Stimulated activated CD4-positive, alpha-beta T cell treated with anti-CD3 and anti-CD28 coated beads, Interleukin-4, amount 100 ng/mL, for 24 hours (primary cell): ENCODE measurements around the gene TSPAN32.

ENCODE experiments used
- DNase-seq: peaks from one replicate; pipeline ENCODE4 v3.0.0-alpha.2; 2020

Gene TSPAN32

GRCh38 chr11:2305788-2306451 lies 4.1 kb downstream of the TSPAN32 start:
- DNase-seq: no peak

GRCh38 chr11:2306452-2306823 lies 4.6 kb downstream of the TSPAN32 start:
- DNase-seq: no peak

- DNase-seq: no peak
These were observed 5.2 kb downstream of the TSPAN32 start for GRCh38 chr11:2306877-2307500.

DNA sequence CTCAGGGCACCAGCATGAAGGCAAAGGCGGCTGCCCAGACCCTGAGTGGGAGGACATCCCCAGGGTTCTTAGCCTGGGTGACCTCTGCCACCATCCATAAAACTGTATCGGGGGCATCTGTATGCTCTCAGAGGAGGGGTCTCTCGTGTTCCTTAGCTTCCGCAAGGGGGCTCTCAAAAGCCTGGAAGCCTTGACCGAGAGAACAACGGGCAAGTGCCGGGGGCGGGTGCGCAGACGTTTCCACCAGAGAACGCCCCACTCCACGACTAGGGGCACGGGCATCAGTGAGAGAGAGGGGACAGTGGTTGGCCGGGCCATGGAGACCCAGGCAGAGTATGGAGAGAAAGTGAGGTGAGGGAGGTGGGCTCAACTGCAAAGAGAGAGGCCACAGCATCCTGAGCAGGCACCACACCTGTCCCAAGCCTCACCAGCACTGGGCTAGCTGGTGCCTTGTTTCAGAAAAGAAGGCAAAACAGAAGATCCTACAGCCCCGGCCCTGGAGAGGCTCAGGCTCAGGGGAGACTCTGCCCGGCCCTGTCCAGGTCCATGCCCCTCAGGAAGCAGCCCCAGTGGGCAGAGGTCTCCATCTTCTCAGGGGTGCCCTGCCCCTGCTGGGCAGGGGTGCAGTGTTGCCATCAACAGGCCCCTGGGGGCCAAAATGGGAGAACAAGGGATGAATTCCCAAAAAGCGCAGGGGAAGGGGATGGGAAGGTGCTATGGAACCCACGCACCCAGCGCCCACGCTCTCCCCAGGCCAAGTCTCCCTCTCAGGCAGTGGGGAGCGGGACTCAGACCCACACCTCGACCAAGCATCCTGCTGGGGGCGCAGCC lies 5.9 kb downstream of the TSPAN32 start:
- no peak for DNase-seq

DNA sequence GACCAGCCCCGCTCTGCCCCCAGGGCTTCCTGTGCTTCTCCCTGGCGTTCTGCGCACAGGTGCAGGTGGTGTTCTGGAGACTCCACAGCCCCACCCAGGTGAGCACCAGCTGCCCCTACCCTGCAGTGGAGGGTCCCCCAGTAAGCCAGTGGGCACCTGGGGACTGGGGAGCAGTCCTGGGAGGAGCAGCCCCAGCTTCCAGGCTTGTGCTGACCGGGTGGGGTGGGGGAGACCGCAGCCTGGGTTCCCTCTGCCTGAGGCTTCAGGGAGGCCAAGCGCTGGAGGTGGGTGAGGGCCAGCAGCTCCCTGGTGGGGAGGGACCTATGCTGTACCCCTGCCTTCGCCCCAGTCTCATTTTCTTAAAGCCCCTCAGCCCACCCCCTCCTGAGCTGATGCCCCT lies 6.9 kb downstream of the TSPAN32 start:
- no peak for DNase-seq

DNA sequence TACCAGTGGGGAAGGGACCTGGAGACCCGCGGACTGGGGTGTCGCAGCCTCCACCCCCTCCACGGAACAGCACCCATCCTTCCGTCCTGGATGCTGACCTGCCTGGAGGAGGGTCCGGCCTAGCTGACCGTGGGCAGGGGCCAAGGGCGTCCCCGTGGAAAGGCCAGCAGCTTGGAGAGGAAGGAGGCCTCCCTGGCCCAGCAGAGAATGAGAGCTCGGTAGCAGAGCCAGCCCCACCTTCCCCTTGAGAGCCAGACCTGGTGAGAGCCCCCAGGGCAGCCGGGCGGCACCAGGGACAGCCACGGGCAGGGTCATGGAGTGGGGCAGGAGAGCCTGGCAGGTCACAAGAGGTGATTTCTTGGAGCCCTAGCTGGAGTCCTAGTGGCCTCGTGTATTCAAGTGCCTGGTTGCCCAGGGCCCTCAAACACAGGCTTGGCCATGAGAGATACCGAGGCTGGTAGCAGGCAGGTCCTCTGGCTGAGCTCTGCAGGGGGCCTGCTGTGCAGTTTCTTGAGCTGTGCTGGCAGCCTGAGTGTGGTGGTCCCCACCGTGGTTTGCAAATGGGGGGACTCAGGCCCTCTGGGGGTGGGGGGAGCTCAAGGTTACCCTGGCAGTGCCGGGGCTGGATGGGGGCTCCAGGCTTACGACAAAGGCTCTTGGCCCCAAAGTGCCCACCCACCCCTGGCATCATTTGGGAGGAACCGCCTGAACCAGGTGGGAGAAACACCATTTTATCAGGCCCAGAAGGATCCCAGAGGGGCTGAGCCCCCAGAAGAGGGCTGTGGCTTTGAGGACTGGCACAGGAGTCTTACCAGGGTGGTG lies 7.6 kb downstream of the TSPAN32 start:
- DNase-seq: no peak

- DNase-seq: no peak
These were observed 8.4 kb downstream of the TSPAN32 start for GRCh38 chr11:2310073-2310785.

DNA sequence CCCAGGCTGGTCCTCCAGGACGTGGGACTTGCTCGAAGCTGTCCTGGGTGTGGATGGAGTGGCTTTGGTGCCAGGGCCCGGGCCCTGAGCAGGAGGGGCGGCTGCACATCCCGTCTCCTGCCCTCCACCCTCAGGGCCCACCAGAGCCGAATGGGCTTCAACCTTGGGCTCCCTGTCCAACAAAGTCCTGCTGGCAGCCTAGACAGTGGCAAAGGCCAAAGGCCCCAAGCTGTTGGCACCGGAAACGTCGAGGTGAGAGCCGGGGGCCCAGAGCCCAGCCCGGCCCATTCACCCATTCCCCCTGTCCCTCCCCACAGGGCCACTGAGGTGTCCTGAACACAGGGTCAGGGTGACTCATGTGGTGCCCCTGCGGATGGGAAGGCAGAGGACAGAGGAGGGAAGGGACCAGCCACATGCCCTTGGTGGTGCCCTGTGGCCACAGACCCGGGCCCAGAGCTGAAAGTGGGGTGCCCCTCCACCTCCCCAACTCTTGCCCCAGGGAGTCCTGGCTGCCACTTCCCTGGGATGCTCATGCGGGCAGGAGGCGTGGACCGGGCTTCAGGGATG lies 9.1 kb downstream of the TSPAN32 start:
- no peak for DNase-seq

- no peak for DNase-seq
These were observed 9.7 kb downstream of the TSPAN32 start for GRCh38 chr11:2311353-2312133.

- DNase-seq: no peak
These were observed 10.6 kb downstream of the TSPAN32 start for GRCh38 chr11:2312232-2313042.

DNA sequence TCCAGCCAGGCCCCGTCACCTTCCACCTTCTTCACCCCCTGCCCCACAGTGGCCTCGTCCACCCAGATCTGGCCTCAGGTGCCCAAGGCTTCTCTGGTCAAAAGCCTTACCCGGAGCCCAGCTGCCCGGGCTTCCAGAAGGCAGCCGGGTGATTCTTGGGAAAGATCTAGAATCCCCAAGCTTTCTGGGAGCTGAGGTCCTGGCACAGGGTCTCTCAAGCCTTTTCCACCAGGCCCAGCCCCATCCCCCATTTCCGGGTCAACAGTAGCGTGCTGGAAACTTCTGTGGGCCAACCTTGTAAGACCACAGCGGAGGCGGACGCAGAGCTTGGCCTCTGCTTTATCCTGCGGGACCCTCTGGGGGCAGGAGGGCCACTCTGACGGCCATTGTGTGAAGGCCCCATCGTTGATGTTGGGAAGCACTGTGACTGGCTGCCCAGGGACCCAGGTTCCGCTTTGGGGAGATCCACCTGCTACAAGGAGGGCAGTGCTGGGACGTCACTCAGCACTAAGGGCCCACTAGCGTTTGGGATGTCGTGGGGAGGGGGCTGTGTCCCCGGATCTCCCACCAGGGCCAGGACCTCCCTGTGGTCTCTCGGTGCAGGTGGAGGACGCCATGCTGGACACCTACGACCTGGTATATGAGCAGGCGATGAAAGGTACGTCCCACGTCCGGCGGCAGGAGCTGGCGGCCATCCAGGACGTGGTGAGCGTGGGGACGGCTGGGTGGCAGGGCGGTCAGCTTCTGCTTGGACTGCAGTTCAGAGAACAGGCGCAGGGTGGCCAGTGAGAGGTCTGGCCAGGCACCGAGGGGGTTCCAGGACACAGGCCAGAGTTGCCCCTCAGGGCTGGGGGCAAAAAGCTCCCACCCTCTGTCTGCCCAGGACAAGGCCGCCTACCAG lies 11.5 kb downstream of the TSPAN32 start:
- no peak for DNase-seq

DNA sequence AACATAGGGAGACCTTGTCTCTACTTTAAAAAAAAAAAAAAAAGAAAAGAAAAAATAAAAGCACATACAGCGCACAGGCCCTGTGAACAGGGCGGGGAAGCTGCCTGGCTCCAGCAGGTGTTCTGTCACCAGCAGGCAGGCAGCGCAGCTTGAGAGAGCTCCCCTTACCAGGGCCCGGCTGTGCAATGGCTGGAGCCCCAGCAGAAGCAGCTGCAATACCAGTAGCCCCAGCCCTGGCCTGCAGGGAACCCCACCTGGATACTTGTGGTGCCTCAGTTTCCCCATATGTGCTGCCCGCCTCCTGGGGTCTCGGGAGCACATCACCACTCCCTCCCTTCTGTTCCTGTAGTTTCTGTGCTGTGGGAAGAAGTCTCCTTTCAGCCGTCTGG lies 12.3 kb downstream of the TSPAN32 start:
- DNase-seq: no peak

DNA sequence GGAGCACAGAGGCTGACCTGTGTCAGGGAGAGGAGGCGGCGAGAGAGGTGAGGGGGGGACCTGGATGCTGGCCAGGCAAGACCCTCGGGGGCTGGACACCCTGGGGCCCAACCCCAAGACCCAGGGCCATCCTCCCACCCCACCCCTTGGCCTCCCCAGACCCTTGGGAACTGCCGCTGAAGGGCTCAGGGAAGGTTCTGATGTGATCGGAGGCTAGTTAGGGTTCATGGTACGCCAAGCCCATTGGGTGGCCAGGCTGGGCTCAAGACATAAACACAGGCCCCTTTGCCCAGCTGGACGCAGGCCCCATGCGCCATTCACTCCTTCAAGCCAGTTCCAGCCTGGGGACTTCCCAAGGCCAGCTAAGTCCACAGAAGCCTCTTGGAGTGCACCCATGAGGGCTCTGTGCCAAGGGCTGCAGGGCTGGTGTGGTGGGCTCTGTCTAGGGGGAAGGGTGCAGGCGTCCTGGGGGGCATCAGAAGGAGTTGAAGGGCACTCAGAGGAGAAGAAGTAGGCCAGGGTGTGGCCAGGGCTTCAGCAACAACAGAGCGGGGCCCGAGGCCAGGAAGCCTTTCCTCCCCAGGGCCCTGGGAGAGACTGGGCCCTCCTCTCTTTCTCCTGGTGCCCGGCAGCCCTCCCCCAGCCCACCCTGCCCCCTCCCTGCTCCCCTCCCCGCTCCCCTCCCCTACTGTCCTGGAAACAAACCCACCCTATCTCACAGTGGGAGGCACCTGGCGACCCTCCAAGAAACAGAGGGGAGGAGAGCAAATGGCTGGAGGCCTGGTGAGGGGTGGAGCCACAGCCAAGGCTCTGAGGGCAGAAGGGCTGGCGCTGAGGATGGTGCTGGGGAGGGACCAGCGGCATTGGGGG lies 12.9 kb downstream of the TSPAN32 start:
- DNase-seq: no peak

DNA sequence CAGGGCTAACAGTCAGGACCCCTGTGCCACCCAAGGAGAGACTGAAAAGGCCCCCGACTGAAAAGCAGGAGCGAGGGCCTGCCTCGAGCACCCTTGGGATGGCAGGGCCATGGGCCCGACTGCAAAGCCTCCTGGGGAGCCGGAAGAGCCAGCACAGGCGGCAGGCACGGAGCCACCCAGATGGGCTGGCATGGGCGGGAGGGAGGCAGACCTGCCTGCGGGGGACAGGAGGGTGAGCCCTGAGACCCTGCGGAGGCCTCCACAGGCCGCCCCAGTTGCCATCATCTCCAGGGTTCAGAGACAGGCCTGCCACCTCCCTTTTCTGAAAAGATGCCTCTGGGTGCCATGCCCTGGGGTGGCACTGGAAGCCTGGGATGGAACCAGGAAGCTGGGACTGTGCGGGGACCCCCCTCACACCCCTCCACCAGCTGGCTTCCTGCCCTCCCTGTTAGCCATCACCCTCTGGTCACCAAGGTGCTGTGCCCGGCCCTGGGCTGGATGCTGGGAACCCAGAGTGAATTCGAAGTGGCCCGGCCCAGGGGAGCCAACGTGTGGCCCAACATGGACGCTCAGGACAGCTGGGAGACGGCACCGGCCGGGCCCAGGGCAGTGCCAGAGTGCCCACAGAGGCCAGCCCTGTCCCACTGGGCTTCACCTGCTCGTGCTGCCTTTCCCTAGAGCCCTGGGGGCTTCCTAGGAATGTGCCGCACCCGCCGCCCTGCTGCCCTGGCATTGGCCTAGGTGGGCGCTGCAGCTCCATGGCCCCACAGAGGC lies 13.8 kb downstream of the TSPAN32 start:
- DNase-seq: no peak

- DNase-seq: no peak
These were observed 14.6 kb downstream of the TSPAN32 start for GRCh38 chr11:2316169-2316962.

DNA sequence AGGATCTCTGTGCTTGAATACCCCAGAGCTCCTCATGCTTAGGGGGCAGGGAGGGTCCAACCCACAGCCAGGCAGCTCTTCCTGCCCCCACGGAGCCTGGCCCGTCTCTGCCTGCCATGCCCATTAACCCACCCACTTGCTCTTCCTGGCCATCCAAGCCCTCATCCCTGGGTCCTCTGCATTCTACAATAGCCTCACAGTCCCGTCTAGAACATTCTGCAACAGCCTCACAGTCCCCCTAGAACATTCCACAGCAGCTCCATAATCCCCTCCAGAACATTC lies 15.1 kb downstream of the TSPAN32 start:
- no peak for DNase-seq
